Lower lobe of right lung (tissue), 2 donors: ENCODE results near the gene TRPM2. TPM values are rescaled to one million over a fixed set of nuclear protein-coding genes. Genes with fewer than 3 reads are reported as not detected.

Experiments
- ATAC-seq, 2 donors: fragments of 200-7000 bp; cut with Tn5 transposase; one replicate each; pipeline ENCODE4 v1.9.1; 2020 to 2022; ENCODE audit warnings: mild to moderate bottlenecking in 2 of 2, moderate library complexity in 2 of 2
- DNase-seq: peaks from one replicate; pipeline ENCODE4 v3.0.0-alpha.2; 2020
- H3K27ac ChIP-seq: fragments of 200-600 bp; one replicate; pipeline ENCODE4 v1.8.0; 2022
- H3K27me3 ChIP-seq: fragments of 200-600 bp; one replicate; pipeline ENCODE4 v1.8.0; 2022; ENCODE audit warnings: low read depth
- H3K36me3 ChIP-seq: fragments of 200-600 bp; one replicate; pipeline ENCODE4 v1.8.0; 2022; ENCODE audit warnings: mild to moderate bottlenecking
- H3K4me1 ChIP-seq: fragments of 200-600 bp; one replicate; pipeline ENCODE4 v1.8.0; 2022
- H3K4me3 ChIP-seq: fragments of 200-600 bp; one replicate; pipeline ENCODE4 v1.8.0; 2022; ENCODE audit warnings: mild to moderate bottlenecking
- H3K9me3 ChIP-seq: fragments of 200-600 bp; one replicate; pipeline ENCODE4 v1.8.0; 2022
- CTCF ChIP-seq: fragments of 200-600 bp; IDR thresholded peaks from one replicate; pipeline ENCODE4 v1.8.0; 2022; ENCODE audit warnings: antibody characterized with exemption, mild to moderate bottlenecking
- intact Hi-C: fragments of 100-400 bp; cut with DNase I; formaldehyde crosslinking; loops from one replicate; pipeline ENCODE4 v1.11.0; 2022
- total RNA-seq: library from RNA; stranded (reverse); fragmentation: NEBNext Ultra II Directional; extraction: Animal tissue kit (Norgen Biotek cat#: 25700); gene quantifications from one replicate; pipeline ENCODE4 v1.2.1, GENCODE V29; 2021
- donor health status: DM: no; HTN: yes; CAD: no; lungs with severe emphysema.

The TRPM2 gene
- total RNA-seq, 1 donor from 2014 or later, result 17.9 TPM

GRCh38 chr21:44310628-44311507, 42.6 kb upstream of the TRPM2 start:
- no peak overlapping the region for H3K4me3 ChIP-seq
- no peaks in the 10 kb centered on the region for H3K9me3 ChIP-seq
- no peak for TF ChIP-seq CTCF
- intact Hi-C loops, result no loop called here
- ATAC-seq (no peak), DNase-seq (no peak)
- no peak overlapping the region for H3K27ac ChIP-seq
- H3K36me3 ChIP-seq, result peaks cover 75% of the 10 kb centered on the region
- no peaks in the 10 kb centered on the region for H3K27me3 ChIP-seq
- H3K4me1 ChIP-seq, result no peaks in the 10 kb centered on the region

GRCh38 chr21:44312089-44312488, 41.3 kb upstream of the TRPM2 start:
- TF ChIP-seq CTCF, result no peak
- Histone ChIP-seq H3K36me3 (peaks cover 85% of the 10 kb centered on the region), H3K4me1 (no peaks in the 10 kb centered on the region), H3K9me3 (no peaks in the 10 kb centered on the region), H3K27ac (no peak overlapping the region), H3K4me3 (no peak overlapping the region), H3K27me3 (no peaks in the 10 kb centered on the region)
- intact Hi-C loops, result no loop called here
- ATAC-seq, result no peak
- DNase-seq, result no peak

- H3K27ac ChIP-seq, result no peak overlapping the region
- ATAC-seq (no peak), DNase-seq (no peak)
- H3K9me3 ChIP-seq, result no peaks in the 10 kb centered on the region
- H3K4me3 ChIP-seq, result no peak overlapping the region
- H3K4me1 ChIP-seq, result no peaks in the 10 kb centered on the region
- no peak for TF ChIP-seq CTCF
- H3K27me3 ChIP-seq, result no peaks in the 10 kb centered on the region
- intact Hi-C loops, result no loop called here
- H3K36me3 ChIP-seq, result peaks cover 85% of the 10 kb centered on the region
These were observed 40.7 kb upstream of the TRPM2 start for GRCh38 chr21:44312716-44313115.

GRCh38 chr21:44313451-44313850, 40.0 kb upstream of the TRPM2 start:
- Histone ChIP-seq H3K4me1 (no peaks in the 10 kb centered on the region), H3K36me3 (peaks cover 88% of the 10 kb centered on the region), H3K4me3 (no peak overlapping the region), H3K9me3 (no peaks in the 10 kb centered on the region), H3K27ac (no peak overlapping the region), H3K27me3 (no peaks in the 10 kb centered on the region)
- intact Hi-C loops, result no loop called here
- DNase-seq (no peak), ATAC-seq (no peak)
- TF ChIP-seq CTCF, result no peak

- H3K9me3 ChIP-seq, result no peaks in the 10 kb centered on the region
- no peaks in the 10 kb centered on the region for H3K4me1 ChIP-seq
- H3K27ac ChIP-seq, result no peak overlapping the region
- DNase-seq (no peak), ATAC-seq (no peak)
- peaks cover 95% of the 10 kb centered on the region for H3K36me3 ChIP-seq
- no peak overlapping the region for H3K4me3 ChIP-seq
- intact Hi-C loops, result no loop called here
- TF ChIP-seq CTCF, result no peak
- no peaks in the 10 kb centered on the region for H3K27me3 ChIP-seq
These were observed 39.3 kb upstream of the TRPM2 start for GRCh38 chr21:44314128-44314527.
